Inflammatory macrophage treated with lipopolysaccharide for 1 hour (primary cell): ENCODE results near the gene NCMAP.

Experiments
- DNase-seq, 2 donors: peaks; one replicate each; pipeline ENCODE4 v3.0.0-alpha.2; 2020 to 2022

NCMAP gene

GRCh38 chr1:24636661-24637357, 80.9 kb downstream of the NCMAP start:
- no peak for DNase-seq

DNA sequence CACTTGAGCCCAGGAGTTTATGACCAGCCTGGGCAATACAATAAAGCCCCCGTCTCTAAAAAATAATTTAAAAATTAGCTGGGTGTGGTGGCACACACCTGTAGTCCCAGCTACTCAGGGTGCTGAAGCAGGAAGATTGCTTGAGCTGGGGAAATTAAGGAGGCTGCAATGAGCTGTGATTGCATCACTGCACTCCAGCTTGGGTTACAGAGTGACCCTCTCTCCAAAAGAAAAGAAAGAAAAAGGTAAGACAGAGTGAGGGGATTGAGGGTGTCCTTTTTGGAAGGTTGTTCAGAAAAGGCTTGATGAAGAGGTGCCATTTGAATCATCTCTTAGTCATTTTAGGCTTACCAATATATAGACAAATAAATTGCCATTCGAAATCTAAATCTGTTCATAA, 83.2 kb downstream of the NCMAP start:
- no peak for DNase-seq

DNA sequence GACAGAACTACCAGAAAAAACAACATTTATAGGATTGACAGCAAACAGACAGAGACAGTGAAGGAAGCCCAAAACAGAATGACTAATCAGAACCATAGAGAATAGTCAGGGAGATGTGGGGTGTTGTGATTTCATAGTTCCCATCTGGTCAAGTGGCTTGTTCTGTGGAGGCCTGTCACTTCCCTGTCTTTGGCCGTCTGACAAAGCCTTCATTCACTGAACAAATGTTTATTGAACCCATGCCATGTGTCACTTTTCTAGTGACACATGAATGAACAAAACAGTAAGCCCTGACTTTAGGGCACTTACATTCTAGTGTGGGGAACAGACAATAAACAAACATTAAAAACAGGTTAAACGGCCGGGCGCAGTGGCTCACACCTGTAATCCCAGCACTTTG, 84.0 kb downstream of the NCMAP start:
- peak; percentile 55 to 69 for DNase-seq

- DNase-seq = peak in 1 of 2 donors; percentile 44
Measured at GRCh38 chr1:24640288-24640687, 84.4 kb downstream of the NCMAP start.

DNA sequence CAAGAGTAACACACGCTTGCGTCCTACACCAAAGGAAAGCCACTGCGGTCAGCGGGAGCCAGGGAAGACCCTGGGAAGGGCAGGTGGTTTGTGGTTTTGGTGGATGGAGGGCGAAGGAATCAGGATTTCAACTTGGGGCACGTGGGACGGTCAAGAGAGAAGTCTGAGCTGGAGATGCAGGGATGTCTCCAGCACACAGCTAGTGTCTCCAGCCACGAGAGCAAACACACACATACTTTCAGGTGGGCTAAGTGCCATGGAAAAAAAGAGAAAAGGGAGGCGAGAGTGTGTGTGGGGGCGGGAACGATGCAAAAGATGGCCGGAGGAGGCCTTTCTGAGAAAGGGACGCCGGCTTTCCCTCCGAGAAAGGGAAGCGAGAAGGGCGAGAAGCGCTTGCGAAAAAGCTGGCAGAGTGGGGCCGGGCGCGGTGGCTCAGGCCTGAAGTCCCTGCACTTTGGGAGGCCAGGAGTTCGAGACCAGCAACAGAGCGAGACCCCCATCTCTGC, 85.8 kb downstream of the NCMAP start:
- DNase-seq = peak; percentile 60 to 75

DNA sequence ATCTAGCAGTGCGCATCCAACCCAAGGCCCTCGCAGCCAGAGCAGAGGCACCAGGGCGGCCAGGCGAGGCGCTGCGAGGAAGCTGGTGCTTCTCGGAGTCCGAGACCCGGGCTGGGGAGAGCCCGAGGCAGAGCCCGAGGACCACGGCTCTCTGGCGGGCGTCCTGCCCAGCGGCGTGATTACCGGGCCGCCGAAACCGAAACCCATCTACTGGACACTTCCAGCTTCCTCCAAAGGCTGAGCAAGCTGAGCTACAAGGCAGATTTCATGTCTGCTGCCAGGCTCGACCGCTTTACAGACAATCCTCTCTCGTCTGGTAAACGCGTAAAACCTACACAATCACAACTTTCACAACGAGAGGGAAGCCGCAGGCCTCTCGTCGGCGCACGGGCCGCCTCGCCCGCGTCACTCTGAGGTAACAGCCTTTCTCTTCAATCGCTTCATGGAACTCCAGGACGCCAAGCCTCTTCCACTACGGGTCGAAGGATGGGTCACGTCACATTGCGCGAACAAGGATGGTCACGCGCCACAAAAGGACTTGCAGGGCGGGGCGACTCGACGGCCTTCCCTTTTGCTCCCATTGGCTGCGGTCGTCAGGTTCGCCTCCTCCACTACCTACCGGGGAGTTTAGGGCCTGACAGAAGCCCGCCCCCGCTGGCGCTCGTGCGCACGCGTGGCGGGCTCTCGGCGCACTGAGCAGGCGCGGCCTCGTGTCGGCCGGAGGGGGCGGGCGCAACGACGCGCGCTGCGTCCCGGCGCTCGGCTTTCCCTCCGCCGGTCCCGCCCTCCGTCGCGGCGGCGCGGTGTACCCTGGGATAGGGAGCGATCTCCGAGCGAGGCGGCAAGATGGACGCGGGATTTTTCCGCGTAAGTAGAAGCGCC, 86.8 kb downstream of the NCMAP start, which contains the start of gene SRRM1:
SRRM1 (plus strand) TSS at position 822 of the 882 bp plus-strand sequence; CDS start at position 847, 25 bp downstream.
- DNase-seq = peak; percentile 99 to 100

- peak; percentile 23 to 49 for DNase-seq
Measured at GRCh38 chr1:24643363-24644099, 87.6 kb downstream of the NCMAP start.

- no peak for DNase-seq
Measured at GRCh38 chr1:24644100-24644384, 88.2 kb downstream of the NCMAP start.

DNA sequence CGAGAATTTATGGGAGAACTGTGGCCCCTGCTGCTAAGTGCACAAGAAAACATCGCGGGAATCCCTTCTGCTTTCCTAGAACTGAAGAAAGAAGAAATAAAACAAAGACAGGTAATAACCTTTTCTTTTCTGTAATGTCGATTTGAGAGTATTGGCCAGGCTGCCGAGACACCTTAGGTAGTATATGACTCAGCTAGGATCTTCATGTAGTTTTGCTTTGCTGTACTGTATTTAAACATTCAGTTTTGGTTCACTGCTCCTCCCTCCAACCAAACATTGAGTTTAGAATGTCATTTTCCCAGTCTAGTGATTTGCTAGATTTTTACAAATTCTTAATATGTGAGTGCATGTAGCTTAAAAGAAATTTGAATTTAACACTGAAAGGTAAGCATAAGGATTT, 93.0 kb downstream of the NCMAP start:
- DNase-seq = no peak

GRCh38 chr1:24652382-24652781, 96.5 kb downstream of the NCMAP start:
- no peak for DNase-seq

DNA sequence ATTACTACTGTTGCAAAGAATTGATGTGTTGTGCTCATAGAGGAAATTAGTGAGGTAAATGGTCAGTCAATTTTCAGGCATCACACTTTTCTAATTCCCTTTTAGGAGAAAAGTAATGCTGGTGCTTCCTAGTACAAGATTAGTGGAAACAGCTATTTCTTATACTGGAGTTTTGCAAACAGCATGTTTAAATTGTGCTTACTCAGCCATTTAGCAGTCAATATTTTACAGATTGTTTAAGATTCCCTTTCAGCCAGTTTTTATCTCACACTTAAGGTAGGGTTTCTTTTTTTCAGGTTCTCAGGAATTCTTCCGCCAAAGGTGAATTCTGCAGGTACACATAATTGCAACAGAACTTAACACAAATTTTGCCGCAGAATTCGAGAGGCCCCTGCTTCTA, 98.1 kb downstream of the NCMAP start:
- DNase-seq = no peak

DNA sequence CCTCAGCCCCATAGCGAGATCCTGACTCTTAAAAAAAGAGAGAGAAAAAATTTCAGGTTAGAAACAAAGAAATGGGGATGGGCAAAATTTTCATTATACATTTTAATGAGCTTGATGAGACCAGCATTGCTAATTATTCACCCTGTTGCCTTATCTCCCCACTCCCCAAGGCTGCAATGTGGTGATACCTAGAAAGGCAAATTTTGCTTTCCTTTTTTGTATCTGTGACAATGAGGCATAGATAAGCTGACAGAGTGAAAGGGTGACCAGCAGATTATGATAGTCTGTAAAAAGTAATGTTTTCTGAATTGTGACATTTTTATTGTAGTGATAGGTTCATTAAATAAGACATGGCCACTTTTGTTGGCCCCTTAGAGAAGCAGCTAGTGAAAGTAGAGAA, 100.2 kb downstream of the NCMAP start:
- no peak for DNase-seq

- no peak for DNase-seq
Measured at GRCh38 chr1:24657781-24658180, 101.9 kb downstream of the NCMAP start.
